Measurements from ENCODE around the gene IDH2. TPM values are rescaled to one million over a fixed set of nuclear protein-coding genes. Genes with fewer than 3 reads are reported as not detected.

Gene IDH2
- total and polyA plus RNA-seq, 2 of the 13 experiments (the other 11 are each of a cell fraction or from before 2014, with no cell fraction given) = 121 to 145 TPM

DNA sequence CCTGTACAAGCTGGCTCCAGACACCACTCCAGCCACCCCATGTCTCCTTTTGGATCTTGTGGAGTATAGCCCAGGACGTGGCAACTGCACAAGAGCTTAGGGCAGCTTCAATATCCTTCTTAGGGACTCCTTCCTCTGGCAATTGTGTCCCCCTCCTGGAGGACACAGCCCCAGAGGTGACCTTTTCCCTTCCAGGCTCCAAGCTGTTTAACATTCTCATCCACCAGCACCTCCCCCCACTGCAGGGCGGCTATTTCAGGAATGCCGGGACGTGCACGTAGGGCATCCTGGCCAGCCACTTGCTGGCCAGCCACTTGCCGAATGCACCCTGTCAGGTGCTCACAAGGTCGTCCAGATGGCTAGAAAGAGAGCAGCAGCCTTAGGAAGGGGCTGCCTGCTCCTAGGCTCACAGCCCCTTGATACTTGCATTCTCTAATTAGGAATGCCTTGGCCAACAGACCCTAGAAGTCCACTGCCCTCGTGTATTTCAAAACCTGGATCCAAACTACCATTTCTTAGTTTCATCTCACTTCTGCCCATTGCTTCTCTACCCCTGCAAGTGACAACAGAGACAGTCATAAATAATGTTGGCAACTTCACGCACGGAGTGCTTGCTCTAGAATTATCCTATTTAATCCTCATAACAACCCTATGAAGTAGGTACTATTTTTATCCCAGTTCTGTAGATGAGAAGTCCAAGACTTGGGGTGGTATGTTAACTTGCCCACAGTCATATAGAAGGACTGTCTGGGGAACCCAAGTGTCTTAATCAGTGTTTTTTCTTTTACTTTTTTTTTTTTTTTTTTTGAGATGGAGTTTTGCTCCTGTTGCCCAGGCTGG is 24.5 kb upstream of the IDH2 start (continued):
- TF ChIP-seq, protein P1, sequence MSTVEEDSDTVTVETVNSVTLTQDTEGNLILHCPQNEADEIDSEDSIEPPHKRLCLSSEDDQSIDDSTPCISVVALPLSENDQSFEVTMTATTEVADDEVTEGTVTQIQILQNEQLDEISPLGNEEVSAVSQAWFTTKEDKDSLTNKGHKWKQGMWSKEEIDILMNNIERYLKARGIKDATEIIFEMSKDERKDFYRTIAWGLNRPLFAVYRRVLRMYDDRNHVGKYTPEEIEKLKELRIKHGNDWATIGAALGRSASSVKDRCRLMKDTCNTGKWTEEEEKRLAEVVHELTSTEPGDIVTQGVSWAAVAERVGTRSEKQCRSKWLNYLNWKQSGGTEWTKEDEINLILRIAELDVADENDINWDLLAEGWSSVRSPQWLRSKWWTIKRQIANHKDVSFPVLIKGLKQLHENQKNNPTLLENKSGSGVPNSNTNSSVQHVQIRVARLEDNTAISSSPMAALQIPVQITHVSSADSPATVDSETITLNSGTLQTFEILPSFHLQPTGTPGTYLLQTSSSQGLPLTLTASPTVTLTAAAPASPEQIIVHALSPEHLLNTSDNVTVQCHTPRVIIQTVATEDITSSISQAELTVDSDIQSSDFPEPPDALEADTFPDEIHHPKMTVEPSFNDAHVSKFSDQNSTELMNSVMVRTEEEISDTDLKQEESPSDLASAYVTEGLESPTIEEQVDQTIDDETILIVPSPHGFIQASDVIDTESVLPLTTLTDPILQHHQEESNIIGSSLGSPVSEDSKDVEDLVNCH (CRISPR knock-in tag; IDR thresholded peaks at IDR 0.05) = no peak
- no peak for TF ChIP-seq MLLT10 (CRISPR knock-in tag; IDR thresholded peaks at IDR 0.05)
- no peak for TF ChIP-seq SRSF9 (IDR thresholded peaks at IDR 0.05; ENCODE audit: borderline replicate concordance, insufficient read depth, low read depth, low read length, poor library complexity, severe bottlenecking)
- no peak for TF ChIP-seq ZNF878 (CRISPR knock-in tag; IDR thresholded peaks at IDR 0.05)
- TF ChIP-seq, protein P2, sequence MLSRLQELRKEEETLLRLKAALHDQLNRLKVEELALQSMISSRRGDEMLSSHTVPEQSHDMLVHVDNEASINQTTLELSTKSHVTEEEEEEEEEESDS (CRISPR knock-in tag; IDR thresholded peaks at IDR 0.05; ENCODE audit: borderline replicate concordance) = no peak
- no peak for TF ChIP-seq BORCS8-MEF2B (CRISPR knock-in tag; IDR thresholded peaks at IDR 0.05)
- no peak; the same call in 1 of the 2 replicates for TF ChIP-seq SPEN (CRISPR knock-in tag; IDR thresholded peaks at IDR 0.05; ENCODE audit: low read depth)
- TF ChIP-seq CBX1 (IDR thresholded peaks at IDR 0.05; ENCODE audit: low read depth) = no peak
- 0 out of 2 replicates have a peak, but pooled peaks have one; percentile 28 for TF ChIP-seq JUND (CRISPR knock-in tag; IDR thresholded peaks at IDR 0.05)
- peak; percentile 63 for TF ChIP-seq PHF21A (CRISPR knock-in tag; IDR thresholded peaks at IDR 0.05)
- TF ChIP-seq YY1 (IDR thresholded peaks at IDR 0.05; ENCODE audit: insufficient read depth, insufficient replicate concordance, low read depth, low read length) = no peak
- TF ChIP-seq, protein P3, sequence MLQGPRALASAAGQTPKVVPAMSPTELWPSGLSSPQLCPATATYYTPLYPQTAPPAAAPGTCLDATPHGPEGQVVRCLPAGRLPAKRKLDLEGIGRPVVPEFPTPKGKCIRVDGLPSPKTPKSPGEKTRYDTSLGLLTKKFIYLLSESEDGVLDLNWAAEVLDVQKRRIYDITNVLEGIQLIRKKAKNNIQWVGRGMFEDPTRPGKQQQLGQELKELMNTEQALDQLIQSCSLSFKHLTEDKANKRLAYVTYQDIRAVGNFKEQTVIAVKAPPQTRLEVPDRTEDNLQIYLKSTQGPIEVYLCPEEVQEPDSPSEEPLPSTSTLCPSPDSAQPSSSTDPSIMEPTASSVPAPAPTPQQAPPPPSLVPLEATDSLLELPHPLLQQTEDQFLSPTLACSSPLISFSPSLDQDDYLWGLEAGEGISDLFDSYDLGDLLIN (CRISPR knock-in tag; IDR thresholded peaks at IDR 0.05; ENCODE audit: borderline replicate concordance) = no peak
- TF ChIP-seq ZNF20 (CRISPR knock-in tag; IDR thresholded peaks at IDR 0.05) = no peak
- TF ChIP-seq ZNF225 (CRISPR knock-in tag; IDR thresholded peaks at IDR 0.05) = no peak
- TF ChIP-seq, protein P4, sequence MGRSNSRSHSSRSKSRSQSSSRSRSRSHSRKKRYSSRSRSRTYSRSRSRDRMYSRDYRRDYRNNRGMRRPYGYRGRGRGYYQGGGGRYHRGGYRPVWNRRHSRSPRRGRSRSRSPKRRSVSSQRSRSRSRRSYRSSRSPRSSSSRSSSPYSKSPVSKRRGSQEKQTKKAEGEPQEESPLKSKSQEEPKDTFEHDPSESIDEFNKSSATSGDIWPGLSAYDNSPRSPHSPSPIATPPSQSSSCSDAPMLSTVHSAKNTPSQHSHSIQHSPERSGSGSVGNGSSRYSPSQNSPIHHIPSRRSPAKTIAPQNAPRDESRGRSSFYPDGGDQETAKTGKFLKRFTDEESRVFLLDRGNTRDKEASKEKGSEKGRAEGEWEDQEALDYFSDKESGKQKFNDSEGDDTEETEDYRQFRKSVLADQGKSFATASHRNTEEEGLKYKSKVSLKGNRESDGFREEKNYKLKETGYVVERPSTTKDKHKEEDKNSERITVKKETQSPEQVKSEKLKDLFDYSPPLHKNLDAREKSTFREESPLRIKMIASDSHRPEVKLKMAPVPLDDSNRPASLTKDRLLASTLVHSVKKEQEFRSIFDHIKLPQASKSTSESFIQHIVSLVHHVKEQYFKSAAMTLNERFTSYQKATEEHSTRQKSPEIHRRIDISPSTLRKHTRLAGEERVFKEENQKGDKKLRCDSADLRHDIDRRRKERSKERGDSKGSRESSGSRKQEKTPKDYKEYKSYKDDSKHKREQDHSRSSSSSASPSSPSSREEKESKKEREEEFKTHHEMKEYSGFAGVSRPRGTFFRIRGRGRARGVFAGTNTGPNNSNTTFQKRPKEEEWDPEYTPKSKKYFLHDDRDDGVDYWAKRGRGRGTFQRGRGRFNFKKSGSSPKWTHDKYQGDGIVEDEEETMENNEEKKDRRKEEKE (IDR thresholded peaks at IDR 0.05) = no peak
- TF ChIP-seq, protein P5, sequence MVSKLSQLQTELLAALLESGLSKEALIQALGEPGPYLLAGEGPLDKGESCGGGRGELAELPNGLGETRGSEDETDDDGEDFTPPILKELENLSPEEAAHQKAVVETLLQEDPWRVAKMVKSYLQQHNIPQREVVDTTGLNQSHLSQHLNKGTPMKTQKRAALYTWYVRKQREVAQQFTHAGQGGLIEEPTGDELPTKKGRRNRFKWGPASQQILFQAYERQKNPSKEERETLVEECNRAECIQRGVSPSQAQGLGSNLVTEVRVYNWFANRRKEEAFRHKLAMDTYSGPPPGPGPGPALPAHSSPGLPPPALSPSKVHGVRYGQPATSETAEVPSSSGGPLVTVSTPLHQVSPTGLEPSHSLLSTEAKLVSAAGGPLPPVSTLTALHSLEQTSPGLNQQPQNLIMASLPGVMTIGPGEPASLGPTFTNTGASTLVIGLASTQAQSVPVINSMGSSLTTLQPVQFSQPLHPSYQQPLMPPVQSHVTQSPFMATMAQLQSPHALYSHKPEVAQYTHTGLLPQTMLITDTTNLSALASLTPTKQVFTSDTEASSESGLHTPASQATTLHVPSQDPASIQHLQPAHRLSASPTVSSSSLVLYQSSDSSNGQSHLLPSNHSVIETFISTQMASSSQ (IDR thresholded peaks at IDR 0.05; ENCODE audit: low read depth) = peak; percentile 37; the same call in 1 of the 2 replicates
- TF ChIP-seq, protein P5 (CRISPR knock-in tag; IDR thresholded peaks at IDR 0.05; ENCODE audit: borderline replicate concordance) = no peak; the same call in 1 of the 2 replicates
